Mononuclear cell (primary cell): ENCODE measurements around the gene SLC44A5. TPM values are rescaled to one million over a fixed set of nuclear protein-coding genes. Genes with fewer than 3 reads are reported as not detected.
"Not testable (repeated sequence)": the region's sequence is repeated elsewhere in the genome, so short reads cannot be mapped to it uniquely, and the experiment has no call there.

Source experiments
- H3K27me3 ChIP-seq: 2 replicates; pipeline ENCODE4 v1.6.0; 2011; ENCODE audit warnings: low read length, control low read depth; ENCODE audit not compliant: insufficient read depth
- H3K4me1 ChIP-seq: 2 replicates; pipeline ENCODE4 v1.5.1; 2011; ENCODE audit warnings: mild to moderate bottlenecking, low read length, control low read depth; ENCODE audit not compliant: insufficient read depth
- H3K4me3 ChIP-seq: 2 replicates; pipeline ENCODE4 v1.5.1; 2011; ENCODE audit warnings: mild to moderate bottlenecking, low read length, moderate library complexity
- H3K9me3 ChIP-seq: 2 replicates; pipeline ENCODE4 v1.5.1; 2011; ENCODE audit warnings: low read depth, mild to moderate bottlenecking, control low read depth, low read length
- total RNA-seq: library from RNA; depleted of rRNA; stranded (reverse); fragments of >200 nt; gene quantifications from one replicate; pipeline ENCODE4 v1.2.3, GENCODE V29; 2012

SLC44A5 gene
- total RNA-seq, 1 donor, result 0.52 TPM

DNA sequence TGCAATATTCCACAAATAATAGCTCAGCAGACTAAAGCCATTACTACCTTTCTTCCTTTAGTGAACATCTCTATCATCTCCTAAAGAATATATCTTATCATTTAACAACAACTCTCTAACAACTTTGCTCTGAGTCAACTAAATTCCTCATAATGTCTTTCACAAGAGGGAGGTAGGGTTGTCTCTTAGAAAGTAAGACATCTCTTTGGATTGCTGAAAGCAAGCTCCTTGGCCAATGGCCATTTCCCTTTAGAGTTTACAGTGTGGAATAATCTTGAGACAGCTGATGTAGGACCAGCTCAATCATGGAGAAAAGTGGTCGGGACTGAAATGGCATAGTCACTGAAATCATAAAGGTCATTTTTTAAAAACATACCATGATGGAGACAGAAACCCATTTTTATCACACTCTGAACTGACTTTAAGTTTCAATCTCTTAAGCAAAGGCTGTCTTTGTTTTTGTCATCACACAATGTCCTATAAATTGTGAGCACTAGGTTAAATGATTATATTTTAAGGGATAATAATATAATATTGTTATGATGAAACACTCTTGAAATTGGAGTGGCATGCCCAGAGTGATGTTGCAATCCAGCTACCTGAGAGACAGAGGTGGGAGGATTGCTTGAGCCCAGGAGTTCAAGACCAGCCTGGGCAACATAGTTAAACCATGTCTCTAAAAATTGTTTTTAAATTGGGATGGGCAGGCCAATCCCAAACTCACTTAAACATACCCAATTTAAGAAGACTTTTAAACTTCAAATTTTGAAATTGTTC lies 91.1 kb downstream of the SLC44A5 start:
- no peaks in the 10 kb centered on the region for H3K27me3 ChIP-seq
- no peaks in the 10 kb centered on the region for H3K4me1 ChIP-seq
- no peak overlapping the region for H3K4me3 ChIP-seq
- no peaks in the 10 kb centered on the region for H3K9me3 ChIP-seq

DNA sequence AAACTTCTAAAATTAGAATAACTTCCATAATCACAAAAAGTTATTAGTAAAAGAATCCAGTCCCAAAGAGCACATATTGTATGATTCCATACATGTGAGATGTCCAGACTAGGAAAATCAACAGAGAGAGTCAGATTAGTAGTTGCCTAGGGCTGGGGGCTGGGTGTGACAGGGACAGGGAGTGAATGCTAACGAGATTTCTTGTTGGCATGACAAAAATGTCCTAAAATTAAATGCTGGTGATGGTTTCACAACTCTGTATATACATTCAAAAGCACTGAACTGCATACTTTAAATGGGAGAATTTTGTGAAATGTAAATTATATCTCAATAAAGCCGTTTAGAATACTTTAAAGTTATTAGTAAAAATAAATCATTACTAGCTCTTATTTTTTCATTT lies 92.2 kb downstream of the SLC44A5 start:
- Histone ChIP-seq H3K4me3 (no peak overlapping the region), H3K9me3 (no peaks in the 10 kb centered on the region), H3K4me1 (no peaks in the 10 kb centered on the region), H3K27me3 (no peaks in the 10 kb centered on the region)

DNA sequence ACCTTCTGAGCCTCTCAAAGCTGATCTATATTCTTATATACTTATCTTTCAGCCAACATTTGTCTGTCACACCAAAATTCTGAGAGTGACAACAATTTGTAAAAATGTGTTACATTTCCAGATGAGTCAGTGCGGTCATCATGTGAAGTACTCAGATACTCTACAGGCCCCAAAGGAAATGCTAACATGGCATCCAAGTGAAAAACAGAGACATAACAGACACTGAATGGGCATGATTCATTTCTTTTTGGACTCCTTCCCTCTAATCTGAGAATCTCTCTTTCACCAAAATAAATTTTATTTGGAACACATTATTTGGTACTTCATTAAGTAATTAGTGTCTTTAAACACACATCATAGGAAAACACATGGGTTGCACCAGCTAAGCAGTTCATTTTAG lies 96.6 kb downstream of the SLC44A5 start:
- no peaks in the 10 kb centered on the region for H3K9me3 ChIP-seq
- H3K4me3 ChIP-seq, result no peak overlapping the region
- no peaks in the 10 kb centered on the region for H3K27me3 ChIP-seq
- no peaks in the 10 kb centered on the region for H3K4me1 ChIP-seq

DNA sequence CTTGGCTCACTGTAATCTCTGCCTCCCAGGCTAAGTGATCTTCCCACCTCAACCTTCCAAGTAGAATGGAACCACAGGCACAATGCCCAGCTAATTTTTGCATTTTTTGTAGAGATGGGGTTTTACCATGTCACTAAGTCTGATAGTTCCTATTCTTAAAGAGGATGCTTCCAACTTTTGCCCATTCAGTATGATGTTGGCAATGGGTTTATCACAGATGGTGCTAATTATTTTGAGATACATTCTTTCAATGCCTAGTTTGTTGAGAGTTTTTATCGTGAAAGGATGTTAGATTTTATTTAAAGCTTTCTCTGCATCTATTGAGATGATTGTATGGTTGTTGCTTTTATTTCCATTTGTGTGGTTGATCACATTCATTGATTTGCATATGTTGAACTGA lies 103.9 kb downstream of the SLC44A5 start:
- H3K9me3 ChIP-seq, result no peaks in the 10 kb centered on the region
- H3K27me3 ChIP-seq, result no peaks in the 10 kb centered on the region
- H3K4me1 ChIP-seq, result no peaks in the 10 kb centered on the region
- H3K4me3 ChIP-seq, result no peak overlapping the region

DNA sequence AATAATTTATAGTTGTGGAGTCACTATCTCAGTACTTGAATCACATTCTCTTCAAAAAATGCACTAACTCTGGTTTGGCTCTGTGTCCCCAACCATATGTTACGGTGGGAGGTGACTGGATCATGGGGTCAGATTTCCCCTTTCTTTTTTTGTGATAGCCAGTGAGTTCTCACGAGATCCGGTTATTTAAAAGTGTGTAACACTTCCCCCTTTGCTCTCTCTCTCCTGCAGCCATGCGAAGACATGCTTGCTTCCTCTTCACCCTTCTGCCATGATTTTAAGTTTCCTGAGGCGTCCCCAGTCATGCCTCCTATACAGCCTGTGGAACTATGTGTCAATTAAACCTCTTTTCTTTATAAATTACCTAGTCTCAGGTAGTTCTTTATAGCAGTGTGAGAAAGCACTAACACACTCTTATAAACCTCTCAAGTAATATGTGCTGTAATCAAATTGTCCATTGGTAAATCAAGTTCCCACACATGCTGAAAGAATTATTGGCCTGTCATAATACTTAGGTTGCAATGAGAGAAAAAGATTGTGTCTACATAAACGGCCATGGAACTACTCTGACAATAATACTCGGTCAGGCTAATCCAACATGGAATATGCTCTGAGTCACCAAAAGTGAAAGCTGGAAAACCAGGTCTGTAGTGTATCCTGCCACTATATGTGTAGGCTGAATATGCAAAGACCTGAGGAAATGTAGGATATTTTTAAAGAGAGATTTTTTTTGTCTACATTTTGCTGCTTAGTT lies 107.5 kb downstream of the SLC44A5 start:
- Histone ChIP-seq H3K4me3 (no peak overlapping the region), H3K4me1 (no peaks in the 10 kb centered on the region), H3K27me3 (no peaks in the 10 kb centered on the region), H3K9me3 (no peaks in the 10 kb centered on the region)

DNA sequence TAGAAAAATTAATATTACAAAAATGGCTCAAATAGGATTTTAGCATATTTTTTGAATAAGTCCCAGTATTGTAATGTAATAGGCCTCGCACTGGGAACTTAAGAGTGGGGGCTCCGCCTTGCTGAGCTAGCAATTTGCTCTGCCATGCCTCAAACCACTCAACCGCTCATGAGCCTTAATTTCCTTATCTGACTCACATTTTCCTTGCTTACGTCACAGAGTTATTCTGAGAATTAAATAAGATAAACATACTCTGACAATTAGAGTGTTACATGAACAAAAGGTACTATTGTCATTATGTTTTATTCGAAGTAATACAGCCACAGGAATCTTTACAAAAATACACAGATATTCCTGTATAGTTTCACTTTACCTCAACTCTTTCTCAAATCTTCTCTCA lies 108.1 kb downstream of the SLC44A5 start:
- no peaks in the 10 kb centered on the region for H3K27me3 ChIP-seq
- H3K4me1 ChIP-seq, result no peaks in the 10 kb centered on the region
- H3K9me3 ChIP-seq, result no peaks in the 10 kb centered on the region
- H3K4me3 ChIP-seq, result no peak overlapping the region

DNA sequence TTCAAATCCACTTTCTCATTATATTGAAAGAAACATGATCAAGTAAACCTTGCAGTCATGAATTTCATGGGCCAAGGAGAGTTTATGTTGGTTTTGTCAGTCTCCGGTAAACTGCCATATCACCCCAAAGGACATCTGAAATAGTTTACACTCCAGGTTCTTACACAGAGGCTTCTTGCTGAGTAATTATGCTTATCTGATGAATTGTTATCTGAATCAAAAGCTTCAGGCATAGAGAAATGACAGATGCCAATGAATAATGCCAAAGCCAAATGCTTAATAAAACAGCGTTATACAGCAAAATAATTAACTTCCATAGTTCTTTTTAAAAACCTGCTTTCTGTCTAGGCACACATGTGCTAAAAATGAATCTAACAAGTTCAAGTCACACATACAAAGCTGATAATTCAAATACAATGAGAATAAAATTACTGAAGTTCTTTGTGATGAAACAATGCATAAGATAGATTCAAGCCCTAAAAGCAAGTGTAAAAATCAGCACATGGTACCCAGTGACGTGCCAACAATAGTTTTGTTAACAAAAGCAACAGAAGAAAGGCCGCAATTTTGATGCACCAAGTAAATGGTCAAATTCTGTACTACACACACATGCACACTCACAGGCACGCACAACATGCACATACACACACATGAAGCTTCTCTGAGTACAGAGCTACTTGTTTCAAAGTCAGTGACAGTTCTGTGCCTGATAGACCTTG lies 109.2 kb downstream of the SLC44A5 start:
- Histone ChIP-seq H3K27me3 (no peaks in the 10 kb centered on the region), H3K4me1 (no peaks in the 10 kb centered on the region), H3K9me3 (no peaks in the 10 kb centered on the region), H3K4me3 (no peak overlapping the region)

DNA sequence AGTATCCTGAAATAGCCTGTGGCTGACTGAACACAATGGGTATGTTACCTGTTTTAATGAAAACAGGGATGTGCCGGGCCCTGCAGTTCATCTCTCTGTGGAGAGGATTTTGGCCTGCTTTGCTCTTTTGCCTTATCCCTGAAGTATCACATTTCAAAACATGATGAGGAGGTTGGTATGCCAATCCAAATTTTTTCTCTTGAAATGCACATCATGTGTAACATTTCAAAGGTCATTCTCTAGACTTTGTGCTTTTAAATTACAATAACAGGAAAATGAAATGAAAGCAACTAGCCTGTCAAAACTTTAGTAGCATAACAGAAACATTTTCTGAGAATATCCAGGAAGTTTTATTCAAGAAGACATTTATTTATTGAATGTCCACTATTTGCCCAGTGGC lies 118.9 kb downstream of the SLC44A5 start:
- Histone ChIP-seq H3K9me3 (no peaks in the 10 kb centered on the region), H3K4me3 (no peak overlapping the region), H3K27me3 (no peaks in the 10 kb centered on the region), H3K4me1 (no peaks in the 10 kb centered on the region)

DNA sequence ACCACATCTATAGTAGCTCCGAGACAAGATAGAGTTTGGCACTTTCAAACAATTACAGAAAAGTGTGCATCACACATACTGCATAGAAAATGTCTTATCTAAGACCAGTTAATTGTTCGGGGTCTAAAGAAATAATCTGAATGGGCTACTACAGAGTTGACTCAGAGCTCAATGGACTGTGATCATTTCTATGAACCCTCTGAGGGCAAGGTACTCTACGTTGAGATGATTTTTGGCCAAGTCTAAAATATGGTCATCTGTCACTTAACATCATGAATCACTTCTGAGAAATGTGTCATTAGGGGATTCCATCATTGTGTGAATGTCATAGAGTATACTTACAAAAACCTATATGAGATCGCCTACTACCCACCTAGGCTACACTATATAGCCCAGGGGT lies 123.5 kb downstream of the SLC44A5 start:
- H3K4me3 ChIP-seq, result no peak overlapping the region
- H3K9me3 ChIP-seq, result no peaks in the 10 kb centered on the region
- H3K4me1 ChIP-seq, result no peaks in the 10 kb centered on the region
- no peaks in the 10 kb centered on the region for H3K27me3 ChIP-seq

DNA sequence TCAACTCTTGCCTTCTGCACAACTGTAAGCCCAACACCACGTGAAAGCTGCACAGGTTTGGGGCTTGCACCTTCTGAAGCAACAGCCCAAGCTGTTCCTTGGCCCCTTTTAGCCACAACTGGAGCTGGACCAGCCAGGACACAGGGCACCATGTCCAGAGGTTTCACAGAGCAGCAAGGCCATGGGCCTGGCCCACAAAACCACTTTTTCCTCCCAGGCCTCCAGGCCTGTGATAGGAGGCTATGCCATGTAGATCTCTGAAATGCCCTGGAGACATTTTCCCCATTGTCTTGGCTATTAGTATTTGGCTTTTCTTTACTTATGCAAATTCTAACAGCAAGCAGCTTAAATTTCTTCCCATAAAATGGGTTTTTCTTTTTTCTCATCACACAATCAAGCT lies 126.1 kb downstream of the SLC44A5 start:
- Histone ChIP-seq H3K27me3 (no peaks in the 10 kb centered on the region), H3K9me3 (no peaks in the 10 kb centered on the region), H3K4me1 (no peaks in the 10 kb centered on the region), H3K4me3 (no peak overlapping the region)

DNA sequence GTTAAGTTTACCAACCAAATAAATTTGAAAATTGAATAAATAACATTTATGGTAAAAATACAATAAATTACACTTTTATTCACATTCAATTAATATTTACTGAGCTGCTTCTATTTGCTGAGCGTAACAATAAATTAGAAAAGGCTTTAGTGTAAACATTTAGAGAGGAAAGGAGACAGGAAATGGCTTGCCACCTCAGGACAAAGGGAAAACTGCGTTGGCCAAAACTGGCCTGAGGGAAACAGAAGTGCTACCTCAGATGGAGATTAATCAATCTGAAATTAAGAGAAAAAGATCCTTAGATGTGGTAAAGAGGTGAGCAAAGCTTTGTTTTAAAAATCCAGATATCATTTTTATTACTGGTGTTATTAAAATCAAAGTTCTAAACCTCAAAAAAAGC lies 128.0 kb downstream of the SLC44A5 start:
- Histone ChIP-seq H3K4me1 (no peaks in the 10 kb centered on the region), H3K27me3 (no peaks in the 10 kb centered on the region), H3K9me3 (no peaks in the 10 kb centered on the region), H3K4me3 (no peak overlapping the region)

DNA sequence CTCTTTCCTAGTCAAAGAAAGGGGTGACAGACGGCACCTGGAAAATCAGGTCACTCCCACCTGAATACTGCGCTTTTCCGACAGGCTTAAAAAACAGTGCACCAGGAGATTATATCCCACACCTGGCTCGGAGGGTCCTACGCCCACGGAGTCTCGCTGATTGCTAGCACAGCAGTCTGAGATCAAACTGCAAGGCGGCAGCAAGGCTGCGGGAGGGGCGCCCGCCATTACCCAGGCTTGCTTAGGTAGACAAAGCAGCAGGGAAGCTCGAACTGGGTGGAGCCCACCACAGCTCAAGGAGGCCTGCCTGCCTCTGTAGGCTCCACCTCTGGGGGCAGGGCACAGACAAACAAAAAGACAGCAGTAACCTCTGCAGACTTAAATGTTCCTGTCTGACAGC lies 134.4 kb downstream of the SLC44A5 start:
- not testable (repeated sequence) for H3K27me3 ChIP-seq, H3K4me1 ChIP-seq

DNA sequence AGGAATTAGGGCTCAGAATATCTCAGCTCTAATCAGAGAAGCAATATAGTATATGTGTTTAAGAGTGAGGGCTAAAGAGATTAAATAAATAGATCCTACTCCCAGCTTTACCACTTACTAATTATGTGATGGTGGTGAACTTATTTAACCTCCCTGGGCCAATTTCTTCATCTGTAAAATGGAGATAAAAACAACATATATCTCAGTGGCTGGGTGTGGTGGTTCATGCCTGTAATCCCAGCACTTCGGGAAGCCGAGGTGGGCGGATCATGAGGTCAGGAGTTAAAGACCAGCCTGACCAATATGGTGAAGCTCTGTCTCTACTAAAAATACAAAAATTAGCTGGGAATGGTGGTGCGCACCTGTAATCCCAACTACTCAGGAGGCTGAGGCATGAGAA lies 135.2 kb downstream of the SLC44A5 start:
- Histone ChIP-seq H3K9me3 (no peaks in the 10 kb centered on the region), H3K4me3 (no peak overlapping the region), H3K27me3 (no peaks in the 10 kb centered on the region), H3K4me1 (no peaks in the 10 kb centered on the region)

More for the DNA sequence above, 134.4 kb downstream of the SLC44A5 start:
- not testable (repeated sequence) for H3K9me3 ChIP-seq, H3K4me3 ChIP-seq

DNA sequence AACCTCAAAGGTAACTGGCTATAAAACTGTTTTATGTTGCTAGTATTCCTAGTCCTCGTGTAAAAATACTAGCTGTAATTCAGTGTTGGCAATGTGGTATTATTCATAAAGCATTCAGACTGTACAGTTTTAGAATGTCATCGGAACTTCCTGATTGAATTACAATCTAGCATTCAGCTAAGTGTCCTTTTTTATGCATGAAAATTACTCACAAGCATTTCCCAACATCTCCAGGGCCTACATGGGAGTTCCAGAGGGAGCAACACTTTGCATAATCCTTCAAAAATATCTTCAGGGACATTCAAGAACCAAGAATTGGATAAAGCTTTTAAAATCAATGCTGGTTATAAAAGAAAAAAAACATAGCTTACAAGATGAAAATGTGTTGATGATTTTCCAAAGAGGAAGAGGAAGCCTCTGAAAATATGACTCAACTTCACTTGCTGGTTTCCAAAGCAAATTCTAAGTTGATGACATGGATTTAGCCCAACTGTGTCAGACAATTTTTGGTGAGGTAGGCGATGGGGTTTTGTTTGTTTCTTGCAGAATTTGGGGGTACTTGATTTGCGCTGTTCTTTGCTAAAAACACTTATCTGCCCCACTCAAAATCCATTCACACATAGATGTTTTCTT lies 137.8 kb downstream of the SLC44A5 start:
- Histone ChIP-seq H3K27me3 (no peaks in the 10 kb centered on the region), H3K4me1 (no peaks in the 10 kb centered on the region), H3K9me3 (no peaks in the 10 kb centered on the region), H3K4me3 (no peak overlapping the region)
